OCI-M2 (cell line): ENCODE results near the gene IFI16.
"Not testable (repeated sequence)": the region's sequence is repeated elsewhere in the genome, so short reads cannot be mapped to it uniquely, and the experiment has no call there.

Source experiments
- DNase-seq: peaks from one replicate; lab custom pipeline; 2025; ENCODE audit not compliant: unreplicated experiment; lab: John Stamatoyannopoulos, UW

Gene IFI16

DNA sequence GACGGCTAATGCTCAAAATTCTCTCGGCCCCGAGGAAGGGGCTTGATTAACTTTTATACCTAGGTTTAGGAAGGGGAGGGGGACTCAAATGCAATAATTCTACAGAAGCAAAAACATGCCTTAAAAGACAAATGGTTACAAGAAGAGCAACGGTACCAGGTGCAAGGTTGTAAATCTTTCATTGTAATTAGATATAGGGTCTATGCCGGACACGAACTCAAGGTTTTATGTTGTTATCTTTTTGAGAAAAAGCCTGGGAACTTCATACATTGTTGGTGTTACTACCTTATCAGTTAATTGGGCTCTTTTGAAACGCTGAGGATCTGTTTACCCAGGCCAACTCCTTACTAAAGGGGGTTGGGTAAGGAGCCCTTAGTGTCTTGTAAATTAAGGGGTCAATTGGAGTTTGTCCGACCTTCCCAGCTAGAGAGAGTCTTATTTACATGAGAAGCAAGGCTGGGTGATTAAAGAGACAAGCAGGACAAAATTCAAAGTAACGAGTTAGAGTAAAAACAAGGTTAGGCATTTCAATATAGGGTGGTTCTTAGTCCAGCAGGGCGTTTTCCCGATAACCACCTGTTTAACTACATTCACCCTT lies 3.4 kb upstream of the IFI16 start:
- not testable (repeated sequence) for DNase-seq

DNA sequence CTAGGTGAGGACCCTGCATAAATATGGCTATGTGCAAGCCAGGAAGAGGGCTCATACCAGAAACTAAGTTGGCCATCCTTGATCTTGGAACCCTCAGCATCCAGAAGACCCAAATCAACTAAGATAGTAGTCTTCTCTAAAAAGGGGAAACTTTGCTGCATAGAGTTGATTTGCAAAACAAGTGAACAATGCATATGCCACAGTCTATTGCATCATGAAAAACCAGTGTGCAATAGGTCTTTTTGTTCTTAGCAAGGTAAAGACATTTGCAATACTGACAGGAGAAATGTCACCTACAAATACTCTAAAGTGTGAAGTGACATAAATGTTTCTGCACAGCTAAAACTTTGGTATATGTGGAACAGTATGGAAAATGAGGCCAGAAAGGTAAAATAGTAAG lies 2.0 kb upstream of the IFI16 start:
- no peak for DNase-seq

DNA sequence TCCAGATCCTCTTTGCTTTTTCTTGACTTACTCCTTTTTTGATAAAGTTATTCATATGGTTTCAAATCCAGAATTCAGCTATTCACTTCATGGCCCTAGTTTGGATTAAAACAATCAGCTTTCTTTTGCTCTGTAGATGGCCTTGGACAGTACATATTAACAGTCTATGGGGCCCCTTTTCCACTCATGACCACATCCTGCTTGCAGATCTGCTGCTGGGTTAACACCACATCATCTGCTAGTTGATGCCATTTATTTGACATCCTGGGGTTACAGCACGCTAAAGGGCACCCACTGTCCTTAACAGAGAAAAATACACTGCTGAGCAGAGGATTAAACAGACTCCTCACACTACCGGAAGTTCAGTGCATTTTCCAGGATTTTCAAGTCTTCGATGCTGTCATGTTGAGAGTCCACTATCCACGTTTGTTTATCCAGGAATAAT lies 941 bp upstream of the IFI16 start:
- DNase-seq = no peak

DNA sequence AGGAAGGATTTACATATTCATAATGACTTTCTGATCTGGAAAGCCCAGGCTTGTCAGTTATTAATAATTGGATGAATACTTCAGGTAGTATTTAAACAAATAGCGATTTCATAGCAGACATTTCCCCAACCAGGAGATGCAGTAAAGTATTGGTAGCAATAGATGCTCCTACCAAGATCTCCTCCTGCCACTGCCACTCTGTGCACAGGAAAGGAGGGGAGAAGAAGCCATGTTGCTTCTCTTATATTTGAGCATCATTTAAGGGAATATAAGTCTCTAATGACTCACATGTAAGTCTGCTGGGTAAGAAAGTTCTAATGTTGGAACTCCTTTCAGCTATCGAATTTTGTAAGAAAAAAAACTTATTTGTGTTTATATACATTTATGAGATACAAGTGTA lies 420 bp upstream of the IFI16 start:
- DNase-seq = no peak

DNA sequence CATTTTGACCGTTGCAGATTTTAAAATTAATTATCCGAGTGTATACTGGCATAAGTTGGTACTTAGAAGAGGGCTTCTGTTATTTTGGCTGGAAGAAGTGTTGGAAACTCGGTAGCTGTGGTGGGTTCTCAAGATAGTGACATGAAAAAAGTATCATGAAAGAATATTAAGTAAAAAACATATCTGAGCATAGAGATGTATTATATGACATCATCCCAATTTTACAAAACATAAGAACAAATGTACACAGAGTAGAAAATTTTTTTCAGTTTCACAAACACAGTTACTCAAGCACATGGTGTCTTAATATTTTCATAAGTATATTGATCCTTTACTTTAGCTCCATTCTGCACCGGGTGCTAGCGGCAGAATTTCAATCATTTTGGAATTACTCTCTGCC lies 684 bp downstream of the IFI16 start:
- no peak for DNase-seq

DNA sequence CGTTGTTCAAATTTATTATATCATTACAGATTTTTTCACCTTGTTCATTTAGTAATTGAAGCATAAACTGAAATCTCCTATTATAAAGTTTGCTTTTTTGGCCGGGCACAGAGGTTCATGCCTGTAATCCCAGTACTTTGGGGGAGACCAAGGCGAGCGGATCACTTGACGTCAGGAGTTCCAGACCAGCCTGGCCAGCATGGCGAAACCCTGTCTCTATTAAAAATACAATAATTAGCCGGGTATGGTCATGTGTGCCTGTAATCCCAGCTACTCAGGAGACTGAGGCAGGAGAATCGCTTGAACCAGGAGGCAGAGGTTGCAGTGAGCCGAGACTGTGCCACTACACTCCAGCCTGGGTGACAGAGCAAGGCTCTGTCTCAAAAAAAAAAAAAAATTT lies 1.3 kb downstream of the IFI16 start:
- not testable (repeated sequence) for DNase-seq

DNA sequence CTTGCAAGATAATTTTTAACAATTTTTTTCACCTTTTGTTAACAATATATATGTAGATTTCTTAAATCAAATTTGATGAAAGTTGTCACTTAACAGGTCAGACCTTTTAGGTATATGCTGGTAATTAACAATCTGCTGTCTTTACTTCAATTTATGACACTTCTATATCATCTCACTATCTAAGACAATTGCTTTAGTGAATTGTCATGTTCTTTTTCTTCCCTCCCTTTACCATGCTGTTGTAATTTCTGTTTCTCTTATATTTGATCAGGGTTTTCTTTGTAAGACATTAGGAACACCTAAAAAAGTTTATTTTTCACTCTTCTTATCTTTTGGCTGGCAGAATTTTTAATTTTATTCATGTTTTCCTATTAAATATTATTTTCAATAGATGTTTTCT lies 2.0 kb downstream of the IFI16 start:
- DNase-seq = no peak

DNA sequence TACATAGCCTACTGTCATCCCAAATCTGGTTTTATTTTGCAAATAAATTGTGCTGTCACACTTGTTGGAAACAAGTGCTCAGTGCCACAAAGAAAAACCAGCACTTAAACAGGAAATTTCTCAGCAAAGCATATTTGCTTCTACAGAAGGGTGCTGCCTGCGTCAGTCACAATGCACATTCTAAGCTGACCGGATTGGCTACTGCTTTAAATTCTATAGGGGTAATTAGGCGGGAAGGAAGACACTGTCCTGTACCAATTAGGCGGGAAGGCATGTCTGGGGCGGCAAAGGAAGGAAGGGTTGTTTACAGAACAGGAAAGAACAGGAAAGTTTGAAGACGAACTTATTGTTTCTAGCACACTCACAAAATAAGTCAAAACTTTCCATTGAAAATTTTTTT lies 2.8 kb downstream of the IFI16 start:
- no peak for DNase-seq

DNA sequence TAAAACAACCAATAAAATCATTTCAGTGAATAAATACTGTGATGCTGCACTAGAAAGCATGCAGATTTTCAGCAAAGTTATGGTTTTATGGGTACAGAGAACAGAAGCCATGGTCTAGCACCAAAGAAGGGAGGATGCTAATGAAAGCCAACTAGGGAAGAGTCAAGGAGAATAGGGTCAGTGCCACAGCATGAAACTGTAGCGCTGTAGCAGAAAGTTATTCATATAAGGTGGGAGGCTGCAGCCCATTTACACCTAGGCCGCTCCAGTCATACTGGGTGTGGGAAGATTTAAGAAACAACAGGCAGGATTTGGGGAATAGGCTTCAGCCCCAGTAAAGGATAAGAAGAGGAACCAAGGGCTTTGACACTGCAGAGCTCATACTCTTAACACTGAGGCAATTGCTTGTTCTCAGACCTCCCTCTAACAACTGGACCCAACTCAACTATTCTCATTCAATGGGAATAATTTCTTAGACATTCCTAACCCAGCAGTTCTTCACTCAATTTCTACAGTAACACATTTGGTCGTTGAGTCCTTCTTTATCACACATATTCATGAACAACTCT lies 4.4 kb downstream of the IFI16 start:
- DNase-seq = no peak

DNA sequence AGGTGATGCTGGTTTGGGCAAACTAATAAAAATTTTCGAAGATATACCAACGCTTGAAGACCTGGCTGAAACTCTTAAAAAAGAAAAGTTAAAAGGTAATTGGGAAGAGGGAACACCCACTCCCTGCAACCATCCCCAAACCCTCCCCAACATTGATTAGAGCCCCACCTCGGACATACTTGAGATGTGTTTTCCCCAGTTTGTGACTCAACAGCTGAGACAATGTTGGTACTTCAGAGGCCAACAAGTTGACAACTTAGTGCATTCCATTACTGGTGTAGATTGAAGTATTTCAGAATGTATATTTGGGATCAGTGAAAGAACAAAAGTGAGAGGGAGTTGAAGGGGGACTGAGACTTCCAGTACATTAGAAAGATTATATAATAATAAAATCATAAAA lies 5.1 kb downstream of the IFI16 start:
- no peak for DNase-seq

DNA sequence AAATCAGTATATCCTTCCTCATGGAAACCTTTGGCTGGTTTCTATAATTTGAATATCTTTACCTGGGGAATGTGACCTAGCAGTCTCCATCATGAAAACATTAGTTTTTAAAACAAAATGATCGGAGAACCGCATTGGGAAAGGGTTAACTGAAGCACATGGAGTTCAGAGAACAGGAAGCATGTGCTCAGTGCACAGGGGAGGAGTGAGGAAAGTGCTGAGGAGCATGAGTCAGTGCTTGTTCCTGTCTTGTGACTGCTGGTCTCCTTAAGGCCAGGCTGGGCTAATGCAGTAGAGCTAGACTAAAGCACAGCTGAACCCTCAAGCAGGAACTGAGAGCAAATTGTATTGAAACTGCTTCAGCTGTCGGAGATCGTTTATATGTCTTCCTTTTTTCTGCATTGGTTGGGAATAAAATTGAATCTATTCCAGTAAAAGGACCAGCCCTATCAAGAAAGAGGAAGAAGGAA lies 5.8 kb downstream of the IFI16 start:
- DNase-seq = no peak

DNA sequence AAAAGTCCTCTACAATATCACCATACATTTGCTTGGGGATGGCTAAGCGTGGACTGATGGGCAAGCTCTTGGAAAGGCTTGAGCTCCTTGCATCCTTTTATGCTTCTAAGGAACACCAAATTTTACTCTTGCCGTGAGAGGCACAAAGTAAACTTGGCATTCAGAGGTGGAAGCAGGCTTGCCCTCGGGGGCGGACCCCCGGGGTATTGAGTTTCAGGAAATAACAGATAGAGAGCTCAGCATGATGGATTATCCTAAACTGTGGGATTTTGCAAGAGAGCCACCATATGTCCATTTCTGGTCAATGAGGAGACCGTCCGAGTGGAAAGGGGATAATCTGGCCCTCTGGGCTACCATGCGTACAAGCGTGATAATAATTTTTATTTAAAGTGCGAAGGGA lies 14.0 kb downstream of the IFI16 start:
- DNase-seq = no peak

DNA sequence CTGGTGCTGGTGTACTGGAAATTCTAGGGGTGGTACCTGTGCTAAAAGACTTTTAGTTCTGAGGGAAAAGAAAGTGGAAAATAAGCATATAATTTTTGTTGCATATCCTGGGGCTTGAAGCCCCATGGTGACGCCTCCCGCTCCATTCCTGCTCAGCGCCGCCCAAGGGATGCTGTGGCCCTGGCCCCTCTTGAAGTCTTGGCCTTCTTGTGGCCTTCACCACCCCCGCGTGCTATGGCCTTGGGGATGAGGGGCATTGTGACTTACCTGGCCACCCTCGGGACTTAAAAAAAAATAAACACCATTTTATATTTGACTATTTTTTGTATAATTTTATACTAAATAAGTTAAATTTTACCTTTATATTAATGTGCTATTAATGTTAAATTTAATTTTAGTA lies 15.3 kb downstream of the IFI16 start:
- DNase-seq = no peak

DNA sequence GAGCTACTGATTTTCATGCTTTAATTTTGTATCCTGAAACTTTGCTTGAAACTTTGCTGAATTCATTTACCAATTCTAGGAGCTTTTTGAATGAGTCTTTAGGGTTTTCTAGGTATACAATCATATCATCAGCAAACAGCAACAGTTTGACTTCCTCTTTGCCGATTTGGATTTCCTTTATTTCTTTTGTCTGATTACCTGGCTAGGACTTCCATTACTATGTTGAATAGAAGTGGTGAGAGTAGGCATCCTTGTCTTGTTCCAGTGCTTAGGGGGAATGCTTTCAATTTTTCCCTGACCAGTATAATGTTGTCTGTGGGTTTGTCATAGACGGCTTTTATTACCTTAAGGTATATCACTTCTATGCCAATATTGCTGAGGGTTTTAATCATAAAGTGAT lies 17.1 kb downstream of the IFI16 start:
- not testable (repeated sequence) for DNase-seq

DNA sequence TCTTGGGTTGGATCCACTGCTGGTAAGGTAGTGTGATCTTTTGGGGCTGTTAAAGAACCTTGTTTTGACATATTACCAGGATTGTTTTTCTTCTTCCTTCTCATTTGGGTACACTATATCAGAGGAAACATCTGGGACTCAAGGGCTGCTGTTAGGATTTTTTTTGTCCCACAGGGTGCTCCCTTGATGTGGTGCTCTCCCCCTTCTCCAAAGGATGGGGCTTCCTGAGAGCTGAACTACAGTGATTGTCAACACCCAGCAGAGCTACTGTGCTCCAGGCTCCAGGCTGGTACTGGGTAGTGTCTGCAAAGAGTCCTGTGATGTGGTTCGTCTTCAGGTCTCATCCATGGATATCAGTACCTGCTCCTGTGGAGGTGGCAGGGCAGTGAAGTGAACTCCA lies 20.6 kb downstream of the IFI16 start:
- no peak for DNase-seq

DNA sequence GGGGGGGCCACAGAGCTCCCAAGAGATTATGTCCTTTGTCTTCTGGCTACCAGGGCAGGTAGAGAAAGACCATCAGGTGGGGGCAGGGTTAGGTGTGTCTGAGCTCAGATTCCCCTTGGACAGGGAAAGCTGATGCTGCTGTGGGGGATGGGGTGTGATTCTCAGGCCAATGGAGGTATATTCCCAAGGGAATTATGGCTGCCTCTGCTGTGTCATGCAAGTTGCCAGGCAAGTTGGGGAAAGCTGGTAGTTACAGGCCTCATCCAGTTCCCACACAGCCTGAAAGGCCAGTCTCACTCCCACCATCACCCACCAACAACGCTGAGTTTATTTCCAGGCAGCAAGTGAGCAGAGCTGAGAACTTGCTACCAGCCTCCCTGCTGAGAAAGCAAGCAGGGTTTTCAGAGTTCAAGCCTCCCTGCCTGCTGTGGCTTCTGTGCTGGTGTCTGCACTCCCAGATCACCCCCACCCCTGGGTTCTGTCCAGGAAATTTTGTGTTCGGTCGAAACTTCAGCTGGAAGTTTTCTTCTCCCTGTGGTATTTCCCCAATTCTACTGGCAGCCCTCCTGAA lies 21.3 kb downstream of the IFI16 start:
- no peak for DNase-seq

DNA sequence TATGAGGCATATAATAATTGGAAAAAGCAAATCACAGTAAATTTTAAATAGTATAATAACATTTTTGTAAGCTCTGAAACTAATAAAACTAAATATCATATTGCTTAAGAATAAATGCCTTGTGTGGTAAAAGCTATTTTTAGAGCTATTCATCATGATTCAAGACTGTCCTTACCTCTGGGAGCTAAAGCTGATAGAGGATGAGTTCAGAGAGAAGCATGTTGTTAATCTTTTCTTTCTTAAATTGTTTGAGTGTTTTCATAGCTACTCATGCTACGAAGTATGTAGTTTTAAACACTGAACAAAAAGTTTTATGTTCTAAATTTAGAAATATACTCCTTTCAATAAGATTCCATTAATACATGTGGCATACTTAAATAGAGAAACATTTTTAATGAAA lies 30.5 kb downstream of the IFI16 start:
- no peak for DNase-seq

DNA sequence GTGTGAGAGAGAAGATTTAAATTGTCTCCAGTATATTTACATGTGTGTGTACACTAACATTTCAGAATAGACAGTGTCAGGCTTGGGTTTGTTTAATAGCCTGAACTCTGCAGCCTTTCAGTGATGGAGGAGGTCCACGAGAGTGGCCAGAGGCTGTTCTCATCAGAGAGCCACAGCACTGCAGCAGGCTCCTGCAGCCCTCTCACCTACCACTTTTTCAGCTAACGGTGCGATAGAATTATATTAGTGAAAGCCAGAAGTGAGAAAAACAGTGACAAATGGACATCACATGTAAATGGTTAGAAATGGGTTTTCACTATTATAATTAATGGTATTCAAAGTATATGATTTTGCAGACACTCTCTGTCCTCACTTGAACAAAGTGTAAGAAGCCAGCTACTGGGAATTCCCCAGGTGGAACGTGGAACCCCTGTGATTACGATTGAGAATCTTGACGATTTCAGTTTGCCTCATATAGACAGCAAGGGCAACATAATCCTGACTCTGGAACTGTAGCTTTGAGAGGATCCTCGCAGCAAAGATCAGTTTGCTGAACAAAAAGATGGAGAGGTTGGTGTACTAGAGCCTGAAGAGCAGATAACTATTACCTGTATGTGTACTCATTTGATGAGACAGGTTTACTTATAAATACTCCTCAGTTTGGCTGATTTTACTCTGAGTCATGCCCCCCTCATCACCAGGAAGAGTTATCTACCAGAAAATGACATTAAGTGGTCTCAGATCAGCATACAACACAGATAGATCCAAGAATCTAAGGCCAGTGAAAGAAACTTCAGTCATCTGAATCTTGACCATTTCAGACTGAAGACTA lies 31.4 kb downstream of the IFI16 start:
- DNase-seq = no peak

DNA sequence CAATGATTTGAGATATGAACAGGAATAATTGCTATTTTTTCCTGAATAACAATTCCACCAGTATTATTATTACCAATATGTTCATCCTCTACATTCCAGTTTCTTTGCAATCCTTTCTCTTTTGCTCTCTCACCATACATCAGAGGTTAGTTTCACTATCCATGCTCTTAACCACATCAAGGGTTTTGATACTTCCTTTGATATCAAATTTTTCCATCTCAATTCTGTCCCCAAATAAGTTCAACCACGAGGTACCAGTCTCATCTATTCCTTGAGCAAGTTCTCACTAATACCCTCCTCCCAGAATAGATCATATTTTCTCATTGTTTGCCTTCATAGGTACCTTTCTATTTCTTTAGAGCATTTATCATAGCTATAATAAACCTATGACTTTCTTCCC lies 36.8 kb downstream of the IFI16 start:
- DNase-seq = not testable (repeated sequence)

DNA sequence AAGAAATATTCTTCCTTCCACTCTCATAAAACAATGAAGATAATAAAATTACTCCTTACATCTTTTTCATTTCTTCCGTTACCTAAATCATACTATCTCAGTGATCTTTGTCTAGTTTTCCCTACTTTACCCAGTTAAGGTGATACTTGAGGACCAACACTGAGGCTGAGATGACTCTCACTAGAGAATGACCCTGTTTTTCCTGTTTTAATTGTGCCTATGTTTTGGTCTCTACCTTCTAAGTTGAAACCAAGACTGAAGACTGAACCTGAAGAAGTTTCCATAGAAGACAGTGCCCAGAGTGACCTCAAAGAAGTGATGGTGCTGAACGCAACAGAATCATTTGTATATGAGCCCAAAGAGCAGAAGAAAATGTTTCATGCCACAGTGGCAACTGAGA lies 41.7 kb downstream of the IFI16 start:
- DNase-seq = no peak

DNA sequence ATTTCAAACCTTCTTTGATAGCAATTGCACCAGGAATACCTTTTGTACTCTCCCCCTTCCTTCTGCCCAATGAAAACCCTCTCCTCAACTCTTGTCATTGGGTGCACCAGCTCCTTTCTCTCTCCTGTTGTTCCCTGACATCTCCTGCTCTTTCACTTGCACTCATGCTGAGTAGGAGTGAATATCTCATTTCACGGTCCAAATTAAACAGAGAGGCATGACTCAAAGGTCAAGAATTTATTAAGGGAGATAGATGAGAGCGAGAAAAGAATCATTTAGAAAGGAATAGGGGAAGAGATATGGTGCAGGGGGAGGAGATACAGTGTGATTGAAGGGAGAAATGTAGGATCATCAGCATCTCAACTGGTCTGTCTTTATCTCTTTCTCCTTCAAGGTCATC lies 44.7 kb downstream of the IFI16 start:
- no peak for DNase-seq

DNA sequence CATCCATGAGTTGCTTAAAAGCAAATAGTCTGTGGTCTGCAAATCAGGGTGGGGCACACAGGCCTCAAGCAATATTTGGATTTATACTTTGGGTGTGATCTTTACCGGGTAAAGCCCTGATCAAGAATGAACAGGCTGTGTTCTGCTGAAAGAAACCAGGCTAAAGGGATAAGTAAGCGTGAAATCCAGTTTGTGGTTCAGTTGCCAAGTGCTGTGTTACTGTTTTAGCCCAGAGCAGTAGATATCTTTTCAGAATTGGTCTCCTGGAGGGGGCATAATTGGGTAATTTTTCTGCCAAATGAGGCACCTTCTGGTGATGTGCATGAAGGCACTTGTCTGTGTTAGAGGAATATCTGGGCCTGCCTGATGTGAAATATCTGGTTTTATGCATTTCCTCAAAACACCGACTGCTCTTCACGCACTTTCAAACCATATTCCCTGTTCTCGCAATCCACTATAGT lies 45.5 kb downstream of the IFI16 start:
- no peak for DNase-seq
